ENCODE data around the gene LRBA.

LRBA gene

DNA sequence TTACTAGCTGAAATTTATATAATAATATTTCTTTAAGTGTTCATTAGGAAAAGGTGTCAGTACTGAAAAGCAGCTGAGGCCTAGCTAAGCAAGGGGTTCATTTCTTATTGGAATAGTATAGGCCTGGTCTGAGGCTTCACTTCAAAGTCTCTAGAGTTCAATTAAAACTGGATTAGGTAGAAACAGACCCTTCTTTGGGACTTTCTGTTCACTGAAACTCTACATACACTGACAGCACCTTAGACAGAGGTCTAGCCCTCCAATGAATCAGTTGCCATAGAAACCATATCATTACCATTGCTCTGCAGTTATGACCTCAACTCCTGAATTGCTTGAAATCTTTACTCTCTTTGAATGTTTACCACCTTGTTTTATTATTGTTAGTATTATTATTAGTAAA lies 519.5 kb downstream of the LRBA start:
- H3K4me3 ChIP-seq (ENCODE audit: low read depth, low read length, poor library complexity, severe bottlenecking), result no peak overlapping the region
- H2AFZ ChIP-seq (ENCODE audit: low read length), result no peak overlapping the region
- H3K9me2 ChIP-seq (ENCODE audit: low read depth, low read length), result no peaks in the 10 kb centered on the region
- no peaks in the 10 kb centered on the region for H3F3A ChIP-seq (ENCODE audit: insufficient read depth, low read length)
- no peaks in the 10 kb centered on the region for H3K9me3 ChIP-seq (ENCODE audit: low read length)
- H3K9ac ChIP-seq (ENCODE audit: low read length), result no peak overlapping the region
- H3K36me3 ChIP-seq (ENCODE audit: insufficient read depth, low read length), result no peaks in the 10 kb centered on the region
- no peaks in the 10 kb centered on the region for H3K79me2 ChIP-seq (ENCODE audit: insufficient read depth, low read length)
- TF ChIP-seq, protein P1, sequence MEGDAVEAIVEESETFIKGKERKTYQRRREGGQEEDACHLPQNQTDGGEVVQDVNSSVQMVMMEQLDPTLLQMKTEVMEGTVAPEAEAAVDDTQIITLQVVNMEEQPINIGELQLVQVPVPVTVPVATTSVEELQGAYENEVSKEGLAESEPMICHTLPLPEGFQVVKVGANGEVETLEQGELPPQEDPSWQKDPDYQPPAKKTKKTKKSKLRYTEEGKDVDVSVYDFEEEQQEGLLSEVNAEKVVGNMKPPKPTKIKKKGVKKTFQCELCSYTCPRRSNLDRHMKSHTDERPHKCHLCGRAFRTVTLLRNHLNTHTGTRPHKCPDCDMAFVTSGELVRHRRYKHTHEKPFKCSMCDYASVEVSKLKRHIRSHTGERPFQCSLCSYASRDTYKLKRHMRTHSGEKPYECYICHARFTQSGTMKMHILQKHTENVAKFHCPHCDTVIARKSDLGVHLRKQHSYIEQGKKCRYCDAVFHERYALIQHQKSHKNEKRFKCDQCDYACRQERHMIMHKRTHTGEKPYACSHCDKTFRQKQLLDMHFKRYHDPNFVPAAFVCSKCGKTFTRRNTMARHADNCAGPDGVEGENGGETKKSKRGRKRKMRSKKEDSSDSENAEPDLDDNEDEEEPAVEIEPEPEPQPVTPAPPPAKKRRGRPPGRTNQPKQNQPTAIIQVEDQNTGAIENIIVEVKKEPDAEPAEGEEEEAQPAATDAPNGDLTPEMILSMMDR (IDR thresholded peaks at IDR 0.05; ENCODE audit: low read length), result no peak
- TF ChIP-seq EZH2 (IDR thresholded peaks at IDR 0.05; ENCODE audit: borderline replicate concordance, low read length), result no peak
- no peak overlapping the region for H3K27ac ChIP-seq (ENCODE audit: low read depth, low read length, poor library complexity, severe bottlenecking)
- H3K27me3 ChIP-seq (ENCODE audit: insufficient read depth, low read length), result no peaks in the 10 kb centered on the region
- H4K20me1 ChIP-seq (ENCODE audit: insufficient read depth, low read length), result no peaks in the 10 kb centered on the region
- no peak overlapping the region for H3K4me2 ChIP-seq (ENCODE audit: low read length)
- no peaks in the 10 kb centered on the region for H3K4me1 ChIP-seq (ENCODE audit: insufficient read depth, low read length, severe bottlenecking)

DNA sequence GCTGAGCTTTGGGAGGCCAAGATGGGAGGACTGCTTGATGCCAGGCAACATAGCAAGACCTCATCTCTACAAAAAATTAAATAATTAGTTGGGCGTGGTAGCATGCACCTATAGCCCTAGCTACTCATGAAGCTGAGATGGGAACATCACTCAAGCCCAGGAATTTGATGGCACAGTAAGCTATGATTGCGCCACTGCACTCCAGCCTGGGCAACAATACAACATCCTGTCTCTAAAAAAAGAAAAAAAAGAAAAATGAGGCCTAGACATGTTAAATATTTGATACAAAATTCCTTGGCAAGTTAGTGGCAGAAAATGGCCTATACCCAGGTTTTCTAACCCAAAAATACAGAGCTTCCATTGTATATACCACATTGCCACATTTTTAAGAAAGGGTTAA lies 521.2 kb downstream of the LRBA start:
- H3K9ac ChIP-seq (ENCODE audit: low read length), result no peak overlapping the region

DNA sequence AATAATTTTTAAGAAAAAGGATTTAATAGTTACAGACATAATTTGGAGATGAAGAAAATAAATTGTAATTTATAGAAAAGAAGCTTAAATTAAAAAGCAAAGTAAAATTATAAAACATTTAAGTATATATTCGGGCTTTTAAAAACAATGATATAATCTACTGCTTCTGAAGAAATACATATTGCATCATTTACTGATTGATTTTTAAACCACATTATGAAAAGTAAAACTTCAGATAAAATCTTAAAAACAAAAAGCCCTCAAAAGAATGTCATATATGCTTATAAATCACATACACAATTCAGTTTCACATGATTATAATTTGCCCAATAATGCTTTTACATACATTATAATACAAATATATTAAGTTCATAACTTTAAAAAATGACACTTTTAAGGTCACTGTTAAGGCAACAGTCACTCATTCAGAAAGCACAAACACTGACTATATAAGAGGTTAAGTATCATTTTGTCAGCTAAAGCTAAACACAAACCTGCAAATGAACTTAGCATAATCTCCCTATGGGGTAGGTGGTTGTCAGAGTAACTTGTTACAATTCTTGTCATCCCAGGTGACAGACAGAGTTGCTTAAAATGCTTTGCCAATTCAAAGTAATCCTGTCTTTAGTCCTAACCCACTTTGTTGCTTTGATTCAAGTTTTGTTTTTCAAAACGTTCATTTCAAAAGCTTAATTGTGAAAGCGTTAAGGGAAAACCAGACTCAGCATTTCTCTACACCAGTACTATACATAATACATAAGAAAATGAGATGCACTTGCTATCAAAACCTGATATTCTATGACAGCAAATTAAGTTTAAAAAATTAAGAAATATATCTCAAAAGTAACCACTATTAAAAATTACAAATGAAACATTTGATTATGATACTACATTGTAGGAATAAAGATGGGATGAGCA lies 523.7 kb downstream of the LRBA start:
- no peak overlapping the region for H3K9ac ChIP-seq (ENCODE audit: low read length)
- no peak overlapping the region for H3K4me2 ChIP-seq (ENCODE audit: low read length)
- no peak overlapping the region for H3K27ac ChIP-seq (ENCODE audit: low read depth, low read length, poor library complexity, severe bottlenecking)
- no peaks in the 10 kb centered on the region for H3F3A ChIP-seq (ENCODE audit: insufficient read depth, low read length)
- no peaks in the 10 kb centered on the region for H3K79me2 ChIP-seq (ENCODE audit: insufficient read depth, low read length)
- no peak for TF ChIP-seq EZH2 (IDR thresholded peaks at IDR 0.05; ENCODE audit: borderline replicate concordance, low read length)
- TF ChIP-seq, protein P1 (IDR thresholded peaks at IDR 0.05; ENCODE audit: low read length), result no peak
- H3K9me2 ChIP-seq (ENCODE audit: low read depth, low read length), result no peaks in the 10 kb centered on the region
- H3K9me3 ChIP-seq (ENCODE audit: low read length), result no peaks in the 10 kb centered on the region
- peaks cover 7% of the 10 kb centered on the region; the same call in 1 of the 2 replicates for H3K36me3 ChIP-seq (ENCODE audit: insufficient read depth, low read length)
- H2AFZ ChIP-seq (ENCODE audit: low read length), result no peak overlapping the region
- no peak overlapping the region for H3K4me3 ChIP-seq (ENCODE audit: low read depth, low read length, poor library complexity, severe bottlenecking)
- H3K4me1 ChIP-seq (ENCODE audit: insufficient read depth, low read length, severe bottlenecking), result no peaks in the 10 kb centered on the region
- H4K20me1 ChIP-seq (ENCODE audit: insufficient read depth, low read length), result no peaks in the 10 kb centered on the region
- no peaks in the 10 kb centered on the region for H3K27me3 ChIP-seq (ENCODE audit: insufficient read depth, low read length)

More for the DNA sequence above, 521.2 kb downstream of the LRBA start:
- no peaks in the 10 kb centered on the region for H3F3A ChIP-seq (ENCODE audit: insufficient read depth, low read length)
- H3K4me3 ChIP-seq (ENCODE audit: low read depth, low read length, poor library complexity, severe bottlenecking), result no peak overlapping the region
- H3K27me3 ChIP-seq (ENCODE audit: insufficient read depth, low read length), result no peaks in the 10 kb centered on the region
- no peak overlapping the region for H2AFZ ChIP-seq (ENCODE audit: low read length)
- H4K20me1 ChIP-seq (ENCODE audit: insufficient read depth, low read length), result no peaks in the 10 kb centered on the region
- no peak for TF ChIP-seq EZH2 (IDR thresholded peaks at IDR 0.05; ENCODE audit: borderline replicate concordance, low read length)
- TF ChIP-seq, protein P1 (IDR thresholded peaks at IDR 0.05; ENCODE audit: low read length), result no peak
- H3K79me2 ChIP-seq (ENCODE audit: insufficient read depth, low read length), result no peaks in the 10 kb centered on the region
- no peaks in the 10 kb centered on the region for H3K4me1 ChIP-seq (ENCODE audit: insufficient read depth, low read length, severe bottlenecking)
- peaks cover 5% of the 10 kb centered on the region; the same call in 1 of the 2 replicates for H3K36me3 ChIP-seq (ENCODE audit: insufficient read depth, low read length)
- no peaks in the 10 kb centered on the region for H3K9me3 ChIP-seq (ENCODE audit: low read length)
- no peaks in the 10 kb centered on the region for H3K9me2 ChIP-seq (ENCODE audit: low read depth, low read length)
- no peak overlapping the region for H3K4me2 ChIP-seq (ENCODE audit: low read length)
- H3K27ac ChIP-seq (ENCODE audit: low read depth, low read length, poor library complexity, severe bottlenecking), result no peak overlapping the region

All from OCI-LY1 (cell line).